ENCODE data around the gene RASA1.
"Not testable (repeated sequence)": the region's sequence is repeated elsewhere in the genome, so short reads cannot be mapped to it uniquely, and the experiment has no call there.

Gene RASA1

GRCh38 chr5:87302061-87302460, 34.4 kb downstream of the RASA1 start:
- Histone ChIP-seq H3K4me3 (IDR thresholded peaks at IDR 0.05; ENCODE audit: insufficient read depth, low read depth, low read length) (no peak overlapping the region), H3K27me3 (ENCODE audit: insufficient read depth, low read depth) (no peaks in the 10 kb centered on the region), H3K27ac (no peak overlapping the region), H2AFZ (ENCODE audit: low read depth) (no peak overlapping the region), H4K20me1 (ENCODE audit: insufficient read depth) (no peaks in the 10 kb centered on the region), H3K9ac (no peak overlapping the region), H3K79me2 (ENCODE audit: insufficient read depth, low read depth) (peaks cover 25% of the 10 kb centered on the region; the same call in 1 of the 2 replicates), H3K36me3 (ENCODE audit: insufficient read depth) (no peaks in the 10 kb centered on the region), H3K4me2 (no peak overlapping the region), H3K4me1 (ENCODE audit: low read depth, poor library complexity, severe bottlenecking) (peaks cover 10% of the 10 kb centered on the region)
- TF ChIP-seq CTCF (conservative IDR thresholded peaks at IDR 0.05; ENCODE audit: low read depth, low read length): no peak

GRCh38 chr5:87303324-87303723, 35.6 kb downstream of the RASA1 start:
- H3K79me2 ChIP-seq (ENCODE audit: insufficient read depth, low read depth): peaks cover 17% of the 10 kb centered on the region; the same call in 1 of the 2 replicates
- TF ChIP-seq CTCF (conservative IDR thresholded peaks at IDR 0.05; ENCODE audit: low read depth, low read length): no peak
- no peaks in the 10 kb centered on the region for H4K20me1 ChIP-seq (ENCODE audit: insufficient read depth)
- no peaks in the 10 kb centered on the region for H3K27me3 ChIP-seq (ENCODE audit: insufficient read depth, low read depth)
- no peak overlapping the region for H3K27ac ChIP-seq
- no peak overlapping the region for H3K9ac ChIP-seq
- no peak overlapping the region for H2AFZ ChIP-seq (ENCODE audit: low read depth)
- no peaks in the 10 kb centered on the region for H3K36me3 ChIP-seq (ENCODE audit: insufficient read depth)
- H3K4me2 ChIP-seq: no peak overlapping the region
- peaks cover 12% of the 10 kb centered on the region for H3K4me1 ChIP-seq (ENCODE audit: low read depth, poor library complexity, severe bottlenecking)
- H3K4me3 ChIP-seq (IDR thresholded peaks at IDR 0.05; ENCODE audit: insufficient read depth, low read depth, low read length): no peak overlapping the region

- H3K27me3 ChIP-seq (ENCODE audit: insufficient read depth, low read depth); H3K79me2 ChIP-seq (ENCODE audit: insufficient read depth, low read depth); H3K9ac ChIP-seq; H3K36me3 ChIP-seq (ENCODE audit: insufficient read depth); H4K20me1 ChIP-seq (ENCODE audit: insufficient read depth); H3K4me3 ChIP-seq (IDR thresholded peaks at IDR 0.05; ENCODE audit: insufficient read depth, low read depth, low read length); H3K4me2 ChIP-seq; H3K27ac ChIP-seq; H2AFZ ChIP-seq (ENCODE audit: low read depth): not testable (repeated sequence)
- peaks cover 15% of the 10 kb centered on the region for H3K4me1 ChIP-seq (ENCODE audit: low read depth, poor library complexity, severe bottlenecking)
Measured at GRCh38 chr5:87306090-87306489, 38.4 kb downstream of the RASA1 start.

- H3K4me3 ChIP-seq (IDR thresholded peaks at IDR 0.05; ENCODE audit: insufficient read depth, low read depth, low read length): no peak overlapping the region
- H3K4me2 ChIP-seq: peak overlapping the region; percentile 9; the same call in 1 of the 2 replicates
- H3K9ac ChIP-seq: no peak overlapping the region
- no peak overlapping the region for H2AFZ ChIP-seq (ENCODE audit: low read depth)
- TF ChIP-seq CTCF (conservative IDR thresholded peaks at IDR 0.05; ENCODE audit: low read depth, low read length): no peak
- H3K79me2 ChIP-seq (ENCODE audit: insufficient read depth, low read depth): peaks cover 10% of the 10 kb centered on the region; the same call in 1 of the 2 replicates
- no peaks in the 10 kb centered on the region for H3K27me3 ChIP-seq (ENCODE audit: insufficient read depth, low read depth)
- H3K4me1 ChIP-seq (ENCODE audit: low read depth, poor library complexity, severe bottlenecking): peaks cover 15% of the 10 kb centered on the region
- no peaks in the 10 kb centered on the region for H4K20me1 ChIP-seq (ENCODE audit: insufficient read depth)
- no peaks in the 10 kb centered on the region for H3K36me3 ChIP-seq (ENCODE audit: insufficient read depth)
- H3K27ac ChIP-seq: no peak overlapping the region
Measured at GRCh38 chr5:87307796-87308423, 40.2 kb downstream of the RASA1 start.

Data from KMS-11 (cell line).